Pancreas (tissue), 10 donors: ENCODE data around the gene TTF2. TPM values are rescaled to one million over a fixed set of nuclear protein-coding genes. Genes with fewer than 3 reads are reported as not detected.
A peak's percentile ranks its signal among the peaks of the same experiment; 100 is the strongest.

ENCODE experiments used
- ATAC-seq, 4 donors: fragments of 200-7000 bp; cut with Tn5 transposase; one replicate each; pipeline versions ENCODE4 v1.8.0 to v1.9.1; 2020; ENCODE audit warnings: mild to moderate bottlenecking in 4 of 4, moderate library complexity in 4 of 4
- DNase-seq, 6 donors: peaks; one replicate each; pipeline ENCODE4 v3.0.0-alpha.2; 2020
- FAIRE-seq: peaks from 2 replicates; lab custom pipeline; 2012; peaks lifted over from hg19 to GRCh38; lab: Jason Lieb, UNC
- H3K27ac ChIP-seq, 4 donors: fragments of 200-600 bp; sonication (generic); 1 replicate in 3 of 4; 2 replicates in 1 of 4; pipeline versions ENCODE4 v1.5.0 to v1.8.0; 2020
- H3K27me3 ChIP-seq, 4 donors: fragments of 200-600 bp; one replicate each; pipeline ENCODE4 v1.8.0; 2021
- H3K36me3 ChIP-seq, 3 donors: fragments of 200-600 bp; sonication (generic) in 1 of 3; one replicate each; pipeline versions ENCODE4 v1.5.0 to v1.8.0; 2020 to 2021
- H3K4me1 ChIP-seq, 3 donors: fragments of 200-600 bp; one replicate each; pipeline ENCODE4 v1.8.0; 2021
- H3K4me3 ChIP-seq, 4 donors: fragments of 200-600 bp; sonication (generic) in 2 of 4; one replicate each; pipeline versions ENCODE4 v1.5.0 to v1.8.0; 2020 to 2021
- H3K9me3 ChIP-seq, 4 donors: fragments of 200-600 bp; one replicate each; pipeline ENCODE4 v1.8.0; 2021
- WGBS, 2 donors: extraction: QIAGEN DNeasy Blood & Tissue Kit; methylation state at CpG; one replicate each; pipeline ENCODE4 v1.1.7; 2013; 5-methylcytosine and 5-hydroxymethylcytosine counted together
- intact Hi-C, 3 donors: fragments of 100-400 bp; cut with DNase I; formaldehyde crosslinking; loops; one replicate each; pipeline versions ENCODE4 v1.11.1 to v1.14.2; 2022
- polyA plus RNA-seq, 2 donors: library from polyadenylated mRNA; stranded (reverse); fragments of 200-250 nt; gene quantifications; one replicate each; pipeline ENCODE4 v1.2.3, GENCODE V29; 2013
- total RNA-seq, 6 donors: library from RNA; stranded (reverse); fragmentation: NEBNext Ultra II Directional in 4 of 6; extraction: Animal tissue kit (Norgen Biotek cat#: 25700) in 4 of 6; gene quantifications; one replicate each; pipeline versions ENCODE4 v1.2.1 to v1.2.4, GENCODE V29; 2021 to 2023
- TF ChIP-seq, protein P1 (sequence below), 4 donors: fragments of 200-600 bp; sonication (generic) in 3 of 4; IDR thresholded peaks; one replicate each; pipeline versions ENCODE4 v1.5.0 to v1.8.0; 2021; ENCODE audit warnings: antibody characterized with exemption in 4 of 4
- donor health status: healthy with polysubstance abuse.
- donor health status: DM: no; HTN: no; CAD: no; lungs with moderate emphysema.
- donor health status: DM: no; HTN: no; CAD: no.
- donor health status: control.
- donor health status: control.
- donor health status: Bipolar disorder and iron deficiency.
- donor health status: DM: yes; HTN: yes; CAD: no.
- donor health status: DM: no; HTN: no; CAD: no.
- donor health status: DM: no; HTN: no; CAD: no.
- donor health status: DM: yes; HTN: yes; CAD: no.

The TTF2 gene
- total and polyA plus RNA-seq, 8 donors = 2.0 to 16.5 (median 5.0) TPM

DNA sequence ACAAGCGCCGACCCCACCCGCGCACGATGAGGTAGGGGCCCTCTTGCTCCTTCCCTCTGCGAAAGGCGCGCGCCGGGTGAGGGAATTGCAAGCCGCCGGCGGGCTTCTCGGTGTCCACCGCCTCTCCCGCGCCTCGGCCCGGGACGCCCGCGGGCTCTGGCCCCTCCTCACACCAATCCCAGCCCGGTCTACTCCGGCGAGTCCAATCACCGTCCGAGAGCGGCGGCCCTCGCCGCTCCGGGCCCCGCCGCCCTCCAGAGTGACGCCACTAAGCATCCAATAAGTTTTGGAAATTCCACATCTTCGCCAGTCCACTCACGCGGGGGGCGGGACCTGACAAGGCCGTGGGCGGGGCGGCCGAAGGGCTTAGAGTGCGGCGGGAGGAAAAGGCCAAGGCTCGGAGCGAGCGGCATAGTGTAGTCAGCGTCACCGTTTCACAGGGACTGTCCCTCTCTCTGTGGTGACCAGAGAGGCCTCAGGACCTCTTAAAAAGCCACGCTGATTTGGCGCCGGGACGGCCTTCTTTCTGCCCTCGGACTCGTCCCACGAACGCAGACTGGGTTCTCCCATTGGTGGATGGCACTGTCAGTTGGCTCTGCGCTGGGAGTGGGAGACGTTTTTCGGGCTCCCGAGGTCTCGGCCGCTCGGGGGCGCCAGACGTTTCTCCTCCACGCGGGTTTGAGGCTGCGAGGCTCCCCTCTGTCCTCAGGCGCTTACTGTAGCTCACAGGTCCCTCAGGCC, 61.6 kb downstream of the TTF2 start, which contains the start of gene TRIM45:
Gene TRIM45, minus strand, starts transcription at position 161 of the 741 bp plus-strand sequence. CDS start 548 bp downstream, outside the sequence.
- H3K4me3 ChIP-seq = peak within 1 kb of the TSS; percentile 46 to 62 (median 57)
- intact Hi-C loops = loop anchor here in 2 of 3 donors (10.0 kb wide), 2 partner anchors 47 to 57 kb away; partner anchors contain the start of gene TTF2 (in 1 of the 2)
- H3K27me3 ChIP-seq = no peaks in the 10 kb centered on the region
- peak; percentile 96 to 97 (median 97) for DNase-seq
- FAIRE-seq = peak; percentile 49
- H3K27ac ChIP-seq = peak within 1 kb of the TSS; percentile 86 to 96 (median 91)
- no peaks in the 10 kb centered on the region for H3K9me3 ChIP-seq
- H3K4me1 ChIP-seq = peaks cover 4 to 15% (median 10%) of the 10 kb centered on the region in 3 donors
- WGBS, 2 donors = 0 to 1% methylated on average over 64 to 71 of the region's 71 CpGs
- ATAC-seq = peak; percentile 90 to 97 (median 94)
- H3K36me3 ChIP-seq = no peaks in the 10 kb centered on the region
- TF ChIP-seq, protein P1, sequence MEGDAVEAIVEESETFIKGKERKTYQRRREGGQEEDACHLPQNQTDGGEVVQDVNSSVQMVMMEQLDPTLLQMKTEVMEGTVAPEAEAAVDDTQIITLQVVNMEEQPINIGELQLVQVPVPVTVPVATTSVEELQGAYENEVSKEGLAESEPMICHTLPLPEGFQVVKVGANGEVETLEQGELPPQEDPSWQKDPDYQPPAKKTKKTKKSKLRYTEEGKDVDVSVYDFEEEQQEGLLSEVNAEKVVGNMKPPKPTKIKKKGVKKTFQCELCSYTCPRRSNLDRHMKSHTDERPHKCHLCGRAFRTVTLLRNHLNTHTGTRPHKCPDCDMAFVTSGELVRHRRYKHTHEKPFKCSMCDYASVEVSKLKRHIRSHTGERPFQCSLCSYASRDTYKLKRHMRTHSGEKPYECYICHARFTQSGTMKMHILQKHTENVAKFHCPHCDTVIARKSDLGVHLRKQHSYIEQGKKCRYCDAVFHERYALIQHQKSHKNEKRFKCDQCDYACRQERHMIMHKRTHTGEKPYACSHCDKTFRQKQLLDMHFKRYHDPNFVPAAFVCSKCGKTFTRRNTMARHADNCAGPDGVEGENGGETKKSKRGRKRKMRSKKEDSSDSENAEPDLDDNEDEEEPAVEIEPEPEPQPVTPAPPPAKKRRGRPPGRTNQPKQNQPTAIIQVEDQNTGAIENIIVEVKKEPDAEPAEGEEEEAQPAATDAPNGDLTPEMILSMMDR (IDR thresholded peaks at IDR 0.05) = peak; percentile 41 to 67 (median 52)

DNA sequence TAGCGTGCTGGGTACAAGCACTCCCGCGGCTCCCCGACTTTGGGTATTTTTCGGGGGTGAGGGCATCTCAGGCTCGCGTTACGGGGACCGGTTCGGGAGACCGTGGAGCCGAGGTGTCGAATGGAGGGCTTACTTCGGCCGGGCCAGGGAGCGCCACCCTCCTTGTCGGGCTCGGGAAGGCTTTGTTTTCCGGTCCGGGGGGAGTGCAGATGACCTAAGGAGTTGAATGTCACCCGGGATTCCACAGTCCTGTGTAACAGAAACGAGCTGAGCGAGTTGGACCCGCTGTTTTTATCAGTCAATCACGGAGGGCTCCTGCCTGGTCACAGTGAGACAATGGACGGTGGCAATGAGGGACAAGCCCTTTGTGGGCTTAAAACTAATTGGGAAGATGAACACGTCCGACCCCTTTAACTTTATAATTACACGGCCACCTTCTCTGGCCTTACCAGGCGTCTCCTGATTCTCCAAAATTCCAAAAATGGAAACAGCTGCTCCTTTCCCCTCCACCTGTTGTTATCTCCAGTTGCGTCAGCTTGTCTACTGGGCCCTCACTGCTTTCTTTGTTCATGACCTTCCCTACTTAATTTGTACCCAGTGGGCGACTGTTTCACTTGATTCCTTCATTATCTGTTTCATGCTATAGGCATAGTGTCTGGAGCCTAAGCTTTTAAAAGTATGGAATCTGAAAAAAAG, 62.4 kb downstream of the TTF2 start:
- TF ChIP-seq, protein P1 (IDR thresholded peaks at IDR 0.05) = no peak
- Histone ChIP-seq H3K36me3 (no peaks in the 10 kb centered on the region), H3K27ac (peak overlapping the region in 3 of 4 donors; percentile 86 to 96 (median 93)), H3K4me1 (peaks cover 3 to 10% (median 4%) of the 10 kb centered on the region in 3 donors), H3K27me3 (no peaks in the 10 kb centered on the region), H3K9me3 (no peaks in the 10 kb centered on the region), H3K4me3 (peak overlapping the region; percentile 46 to 62 (median 57))
- no peak for DNase-seq
- intact Hi-C loops = loop anchor here in 2 of 3 donors (10.0 kb wide), 2 partner anchors 48 to 58 kb away; partner anchors contain the start of gene TTF2 (in 1 of the 2)
- 26% methylated on average over 32 of the region's 32 CpGs for WGBS, 2 donors
- peak in 1 of 4 donors; percentile 3 for ATAC-seq
- FAIRE-seq = no peak

DNA sequence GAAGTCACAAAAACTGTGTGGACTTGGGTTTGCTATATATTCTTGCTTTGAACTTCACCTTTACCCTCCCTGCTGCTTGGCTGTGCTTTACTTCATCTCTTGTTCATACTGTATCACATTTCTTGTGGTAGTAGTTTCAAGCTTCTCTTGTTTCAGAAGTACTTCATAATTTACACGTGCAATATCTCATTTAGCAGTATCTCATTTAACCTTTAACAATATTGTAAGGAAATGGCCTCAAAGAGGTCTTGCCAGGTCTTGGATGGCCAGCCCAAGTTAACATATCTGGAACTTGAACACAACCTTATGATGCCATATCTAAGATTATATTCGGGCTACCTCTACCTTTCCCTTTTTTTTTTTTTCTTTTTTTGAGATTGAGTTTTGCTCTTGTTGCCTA, 63.1 kb downstream of the TTF2 start:
- Histone ChIP-seq H3K4me1 (peaks cover 1 to 11% (median 4%) of the 10 kb centered on the region in 3 donors), H3K27ac (no peak overlapping the region), H3K27me3 (no peaks in the 10 kb centered on the region), H3K4me3 (no peak overlapping the region), H3K36me3 (no peaks in the 10 kb centered on the region), H3K9me3 (no peaks in the 10 kb centered on the region)
- TF ChIP-seq, protein P1 (IDR thresholded peaks at IDR 0.05) = no peak
- DNase-seq = no peak
- 91 to 95% methylated on average over 2 of the region's 2 CpGs for WGBS, 2 donors
- intact Hi-C loops = loop anchor here in 2 of 3 donors (10.0 kb wide), 2 partner anchors 48 to 58 kb away; partner anchors contain the start of gene TTF2 (in 1 of the 2)
- FAIRE-seq = no peak
- no peak for ATAC-seq

DNA sequence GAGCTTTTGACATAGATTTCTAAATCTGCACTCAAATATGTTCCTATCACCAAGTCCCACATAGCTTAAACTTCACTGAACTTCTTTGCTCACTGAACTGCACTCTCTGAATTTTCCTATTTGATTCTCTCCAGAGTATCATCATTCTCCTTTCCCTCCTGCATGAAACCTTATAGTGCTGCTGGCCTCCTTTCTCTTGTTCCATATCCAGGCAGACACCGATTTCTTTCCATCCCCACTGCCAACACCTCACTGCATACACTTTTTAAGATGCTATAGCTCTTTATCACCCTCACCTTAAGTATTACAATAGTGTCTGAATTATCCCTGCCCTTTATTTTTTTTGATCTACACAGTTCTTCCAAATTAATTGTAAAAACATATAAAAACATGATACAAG, 64.5 kb downstream of the TTF2 start:
- H3K4me3 ChIP-seq = no peak overlapping the region
- intact Hi-C loops = loop anchor here in 2 of 3 donors (10.0 kb wide), 2 partner anchors 50 to 60 kb away; partner anchors contain the start of gene TTF2 (in 1 of the 2)
- FAIRE-seq (no peak), ATAC-seq (no peak), DNase-seq (no peak)
- TF ChIP-seq, protein P1 (IDR thresholded peaks at IDR 0.05) = no peak
- peaks cover 4 to 13% (median 11%) of the 10 kb centered on the region in 3 donors for H3K4me1 ChIP-seq
- no peaks in the 10 kb centered on the region for H3K9me3 ChIP-seq
- H3K27ac ChIP-seq = no peak overlapping the region
- 65 to 84% methylated on average over 1 of the region's 1 CpG for WGBS, 2 donors
- H3K27me3 ChIP-seq = no peaks in the 10 kb centered on the region
- H3K36me3 ChIP-seq = no peaks in the 10 kb centered on the region
